ENCODE results near the gene ANKRD27. TPM values are rescaled to one million over a fixed set of nuclear protein-coding genes. Genes with fewer than 3 reads are reported as not detected.

The ANKRD27 gene
- total RNA-seq, 1 experiment from 2014 or later = 48.1 TPM

Other genes with a start within 250 kb of the ANKRD27 start
- 143 TPM for gene PDCD5, start 94.0 kb downstream of the ANKRD27 start, total RNA-seq (2021; ENCODE audit: unreplicated experiment)
- 0.54 TPM for gene RGS9BP, start 668 bp upstream of the ANKRD27 start, total RNA-seq (2021; ENCODE audit: unreplicated experiment)
- gene NUDT19, start 16.6 kb upstream of the ANKRD27 start, total RNA-seq (2021; ENCODE audit: unreplicated experiment) = 22.1 TPM
- 0.30 TPM for gene TDRD12, start 44.6 kb upstream of the ANKRD27 start, total RNA-seq (2021; ENCODE audit: unreplicated experiment)
- 0.42 TPM for gene SLC7A9, start 194.6 kb upstream of the ANKRD27 start, total RNA-seq (2021; ENCODE audit: unreplicated experiment)